ENCODE results near the gene PCAT7.

DNA sequence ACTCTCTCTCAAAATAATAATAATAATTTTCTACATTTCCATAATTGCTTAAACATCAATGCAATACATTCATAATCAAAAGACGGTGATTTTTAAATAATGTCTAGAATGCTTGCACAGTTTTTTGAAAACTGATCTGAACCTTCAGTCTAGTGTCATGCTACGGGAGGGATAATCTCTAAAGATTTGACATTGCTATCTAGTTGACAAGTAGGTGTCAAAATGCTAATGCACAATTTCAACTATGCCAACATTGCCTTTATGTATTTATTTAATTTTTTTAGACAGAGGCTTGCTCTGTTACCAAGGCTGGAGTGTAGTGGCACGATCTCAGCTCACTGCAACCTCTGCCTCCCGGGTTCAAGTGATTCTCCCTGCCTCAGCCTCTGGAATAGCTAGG, 16.0 kb upstream of the PCAT7 start:
- TF ChIP-seq, protein P1, sequence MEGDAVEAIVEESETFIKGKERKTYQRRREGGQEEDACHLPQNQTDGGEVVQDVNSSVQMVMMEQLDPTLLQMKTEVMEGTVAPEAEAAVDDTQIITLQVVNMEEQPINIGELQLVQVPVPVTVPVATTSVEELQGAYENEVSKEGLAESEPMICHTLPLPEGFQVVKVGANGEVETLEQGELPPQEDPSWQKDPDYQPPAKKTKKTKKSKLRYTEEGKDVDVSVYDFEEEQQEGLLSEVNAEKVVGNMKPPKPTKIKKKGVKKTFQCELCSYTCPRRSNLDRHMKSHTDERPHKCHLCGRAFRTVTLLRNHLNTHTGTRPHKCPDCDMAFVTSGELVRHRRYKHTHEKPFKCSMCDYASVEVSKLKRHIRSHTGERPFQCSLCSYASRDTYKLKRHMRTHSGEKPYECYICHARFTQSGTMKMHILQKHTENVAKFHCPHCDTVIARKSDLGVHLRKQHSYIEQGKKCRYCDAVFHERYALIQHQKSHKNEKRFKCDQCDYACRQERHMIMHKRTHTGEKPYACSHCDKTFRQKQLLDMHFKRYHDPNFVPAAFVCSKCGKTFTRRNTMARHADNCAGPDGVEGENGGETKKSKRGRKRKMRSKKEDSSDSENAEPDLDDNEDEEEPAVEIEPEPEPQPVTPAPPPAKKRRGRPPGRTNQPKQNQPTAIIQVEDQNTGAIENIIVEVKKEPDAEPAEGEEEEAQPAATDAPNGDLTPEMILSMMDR (IDR thresholded peaks at IDR 0.05; ENCODE audit: borderline replicate concordance, extremely low read depth, low read length, poor library complexity, severe bottlenecking), result no peak
- no peak for TF ChIP-seq EZH2 (IDR thresholded peaks at IDR 0.05; ENCODE audit: borderline replicate concordance, low read depth, low read length, severe bottlenecking)

All from DND-41 (cell line).